OCI-LY1 (cell line): Measurements from ENCODE around the gene STAC.

Source experiments
- CTCF ChIP-seq: fragments of 200-600 bp; sonication (generic), shearing (Covaris generic); IDR thresholded peaks from 2 replicates; pipeline ENCODE4 v1.5.1; 2017; ENCODE audit warnings: mild to moderate bottlenecking, antibody characterized with exemption, low read length, moderate library complexity, mixed read lengths
- EZH2 ChIP-seq: fragments of 200-600 bp; sonication (generic), shearing (Covaris generic); IDR thresholded peaks from 2 replicates; pipeline ENCODE4 v1.8.0; 2017; ENCODE audit warnings: borderline replicate concordance, mixed run types, mild to moderate bottlenecking, antibody characterized with exemption, low read length, moderate library complexity, mixed read lengths

- TF ChIP-seq CTCF: no peak
- no peak for TF ChIP-seq EZH2
Observed at GRCh38 chr3:36379872-36380220, 458 bp upstream of the STAC start.
